GM21825 (cell line): ENCODE results near the gene PSMB7.

ENCODE experiments used
- ATAC-seq: cut with Tn5 transposase; IDR thresholded peaks from one replicate; pipeline ENCODE4 v1.9.1; 2021; ENCODE audit warnings: mild to moderate bottlenecking, moderate library complexity; ENCODE audit not compliant: unreplicated experiment

Gene PSMB7

GRCh38 chr9:124415102-124415851 is at the start of gene PSMB7:
TSS of gene PSMB7 (minus strand) at chr9:124415442. CDS start at chr9:124415425, 17 bp downstream.
- peak; percentile 84 for ATAC-seq

DNA sequence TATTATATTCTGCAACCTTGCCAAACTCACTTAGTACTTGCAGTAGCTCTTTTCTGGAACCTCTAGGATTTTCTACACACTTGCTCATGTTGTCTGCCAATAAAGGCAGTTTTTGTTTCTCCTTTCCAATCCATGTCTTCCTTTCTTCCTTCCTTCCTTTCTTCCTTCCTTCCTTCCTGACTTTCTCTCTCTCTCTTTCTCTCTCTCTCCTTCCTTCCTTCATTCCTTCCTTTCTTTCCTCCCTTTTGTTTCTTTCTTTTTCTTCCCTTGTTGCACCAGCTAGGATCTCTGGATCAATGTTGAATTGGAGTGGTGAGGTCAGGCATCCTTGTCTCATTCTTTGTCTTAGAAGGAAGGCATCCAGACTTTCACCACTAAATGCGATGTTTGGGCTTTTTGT is 47.5 kb upstream of the PSMB7 start:
- ATAC-seq: no peak

GRCh38 chr9:124458441-124458840 is 43.2 kb upstream of the PSMB7 start:
- no peak for ATAC-seq

DNA sequence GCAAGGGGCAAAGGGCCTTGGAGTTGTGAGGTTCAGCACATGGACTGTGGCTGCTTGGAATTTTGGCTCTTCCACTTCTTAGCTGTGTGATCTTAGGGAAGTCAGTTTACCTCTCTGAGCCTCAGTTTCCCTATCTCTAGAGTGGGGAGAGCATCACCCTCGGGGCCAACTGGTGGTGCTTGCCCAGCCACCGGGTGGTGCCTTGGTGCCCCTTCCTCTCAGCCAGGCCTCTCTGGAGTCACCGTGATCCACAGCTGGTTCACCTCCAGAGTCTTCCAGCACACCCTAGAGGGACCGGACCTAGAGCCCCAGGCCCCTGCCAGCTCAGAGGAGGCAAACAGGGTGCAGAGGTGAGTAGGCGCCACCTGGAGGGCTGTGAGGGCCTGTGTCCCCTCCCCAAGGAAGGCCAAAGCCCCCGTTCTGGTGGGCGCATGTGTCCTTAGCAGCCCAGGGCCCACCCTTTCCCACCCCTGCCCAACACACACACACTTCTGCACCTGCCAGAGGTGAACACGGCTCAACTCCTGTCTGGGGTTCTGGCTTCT is 42.7 kb upstream of the PSMB7 start:
- no peak for ATAC-seq

GRCh38 chr9:124457079-124457886 is 42.0 kb upstream of the PSMB7 start:
- ATAC-seq: no peak

DNA sequence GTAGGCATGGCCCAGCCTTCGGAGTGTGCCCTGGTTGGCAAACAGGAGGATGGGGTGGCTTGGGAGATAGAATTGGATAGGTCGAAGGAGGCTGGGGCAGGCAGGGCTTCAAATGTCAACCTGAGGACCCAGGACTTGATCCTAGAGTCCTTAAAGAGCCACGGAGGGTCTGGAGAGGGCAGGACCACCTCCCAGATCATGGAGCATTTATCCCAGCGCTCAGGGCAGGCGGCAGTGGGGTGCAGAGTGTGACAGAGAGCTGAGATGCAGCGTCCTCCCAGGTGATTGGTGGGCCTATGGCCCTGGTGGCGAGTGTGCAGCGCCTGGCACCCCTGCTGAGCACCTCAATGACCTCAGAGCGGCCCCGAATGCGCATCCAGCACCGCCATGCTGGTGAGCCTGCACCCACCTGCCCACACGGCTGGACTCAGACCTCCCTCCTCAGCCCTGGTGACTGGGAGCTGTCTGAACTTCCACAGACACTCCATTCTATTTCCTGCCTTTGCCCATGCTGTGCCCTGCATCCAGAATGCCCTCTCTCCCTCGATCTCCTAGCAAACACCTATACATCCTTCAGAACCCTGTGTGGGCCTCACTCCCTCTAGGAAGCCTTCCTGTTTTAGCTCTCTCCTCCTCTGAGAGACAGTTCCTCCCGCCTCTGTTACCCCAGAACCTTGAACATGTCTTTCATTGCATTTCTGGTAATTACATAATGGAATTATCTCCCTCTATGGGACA is 41.3 kb upstream of the PSMB7 start:
- ATAC-seq: no peak

DNA sequence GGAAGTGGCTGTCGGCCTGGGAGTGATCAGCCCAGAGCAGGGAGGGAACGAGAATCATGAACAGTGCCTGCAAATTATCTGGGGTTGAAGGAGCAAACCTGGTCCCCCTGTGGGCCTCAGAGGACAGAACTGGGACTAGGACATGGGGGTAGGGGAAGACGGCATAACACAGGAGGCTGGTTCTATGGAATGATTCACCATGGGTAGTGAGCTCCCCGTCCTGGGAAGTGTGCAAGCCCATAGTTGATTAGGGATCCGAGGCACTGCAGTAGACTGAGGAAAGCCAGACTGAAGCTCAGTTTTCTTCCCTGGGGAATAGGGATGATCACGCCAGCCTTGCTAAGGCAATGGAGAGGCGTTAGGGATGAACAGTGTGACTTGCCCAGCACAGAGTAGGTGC is 40.6 kb upstream of the PSMB7 start:
- no peak for ATAC-seq

DNA sequence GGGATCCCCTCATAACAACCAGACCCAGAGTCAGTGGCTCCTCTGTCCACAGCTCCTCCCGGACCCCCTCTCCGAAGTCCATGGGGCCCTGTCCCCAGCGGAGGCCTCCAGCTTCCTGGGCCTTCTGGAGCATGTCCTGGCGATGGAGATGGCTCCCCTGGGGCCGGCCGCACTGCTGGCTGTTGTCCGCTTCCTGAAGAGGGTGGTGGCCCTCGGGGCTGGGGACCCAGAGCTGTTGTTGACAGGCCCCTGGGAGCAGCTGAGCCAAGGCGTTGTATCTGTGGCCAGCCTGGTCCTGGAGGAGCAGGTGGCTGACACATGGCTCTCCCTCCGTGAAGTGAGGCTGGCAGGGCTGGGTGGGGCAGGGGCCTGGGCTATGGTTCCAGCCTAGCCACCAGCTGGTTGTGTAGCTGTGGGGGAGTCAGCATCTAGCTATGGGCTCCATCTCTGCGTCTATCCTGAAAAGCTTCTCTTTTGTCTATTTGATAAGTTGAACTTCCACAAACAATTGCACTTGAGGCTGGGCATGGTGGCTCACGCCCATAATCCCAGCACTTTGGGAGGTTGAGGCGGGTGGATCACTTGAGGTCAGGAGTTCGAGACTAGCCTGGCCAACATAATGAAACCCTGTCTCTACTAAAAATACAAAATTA is 39.7 kb upstream of the PSMB7 start:
- no peak for ATAC-seq

GRCh38 chr9:124454296-124454695 is 39.1 kb upstream of the PSMB7 start:
- no peak for ATAC-seq

DNA sequence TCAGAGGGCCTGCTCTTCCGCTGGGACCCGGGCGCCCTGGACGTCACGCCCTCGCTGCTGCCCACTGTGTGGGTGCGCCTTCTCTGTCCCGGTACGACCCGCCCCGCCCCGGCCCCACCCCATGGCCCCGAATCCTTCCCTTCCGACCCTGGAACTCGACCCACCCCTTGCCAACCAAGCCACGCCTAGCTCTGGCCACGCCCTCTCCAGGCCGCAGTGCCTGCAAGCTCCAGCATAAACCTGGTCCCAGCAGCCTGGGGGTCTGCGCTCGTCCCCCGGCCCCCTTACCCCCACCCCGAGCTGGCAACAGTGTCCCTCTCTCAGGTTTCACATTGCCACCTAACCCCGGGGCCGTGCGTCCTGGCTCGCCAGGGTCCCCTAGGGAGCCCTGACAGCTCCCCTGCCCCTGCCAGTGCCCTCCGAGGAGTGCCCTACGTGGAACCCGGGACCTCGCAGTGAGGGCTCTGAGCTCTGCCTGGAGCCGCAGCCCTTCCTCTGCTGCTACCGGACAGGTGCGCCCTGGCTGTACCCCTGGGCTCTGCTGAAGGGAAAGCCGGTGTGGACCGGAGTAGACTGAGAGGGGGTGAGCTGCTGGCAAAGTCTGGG is 38.4 kb upstream of the PSMB7 start:
- ATAC-seq: no peak

DNA sequence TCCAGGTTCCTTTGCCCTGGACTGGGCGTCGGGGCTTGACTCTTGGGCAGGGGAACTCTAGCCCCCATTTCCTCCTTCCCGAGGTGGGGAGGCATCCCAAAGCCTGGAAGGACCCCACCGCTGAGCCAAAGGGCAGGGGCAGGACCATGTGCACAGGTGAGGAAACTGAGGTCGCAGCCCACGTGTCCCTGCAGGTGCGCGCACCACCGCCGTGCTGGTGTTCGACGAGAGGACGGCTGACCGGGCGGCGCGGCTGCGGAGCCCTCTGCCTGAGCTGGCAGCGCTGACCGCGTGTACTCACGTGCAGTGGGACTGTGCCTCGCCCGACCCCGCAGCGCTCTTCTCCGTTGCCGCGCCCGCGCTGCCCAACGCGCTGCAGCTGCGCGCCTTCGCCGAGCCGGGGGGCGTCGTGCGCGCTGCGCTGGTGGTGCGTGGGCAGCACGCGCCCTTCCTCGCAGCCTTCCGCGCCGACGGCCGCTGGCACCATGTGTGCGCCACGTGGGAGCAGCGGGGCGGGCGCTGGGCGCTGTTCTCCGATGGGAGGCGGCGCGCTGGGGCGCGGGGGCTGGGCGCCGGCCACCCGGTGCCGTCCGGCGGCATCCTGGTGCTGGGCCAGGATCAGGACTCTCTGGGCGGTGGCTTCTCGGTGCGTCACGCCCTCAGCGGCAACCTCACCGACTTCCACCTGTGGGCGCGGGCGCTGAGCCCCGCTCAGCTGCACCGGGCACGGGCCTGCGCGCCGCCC is 37.8 kb upstream of the PSMB7 start:
- ATAC-seq: no peak

- ATAC-seq: no peak
Observed at GRCh38 chr9:124452326-124452725, 37.1 kb upstream of the PSMB7 start.

DNA sequence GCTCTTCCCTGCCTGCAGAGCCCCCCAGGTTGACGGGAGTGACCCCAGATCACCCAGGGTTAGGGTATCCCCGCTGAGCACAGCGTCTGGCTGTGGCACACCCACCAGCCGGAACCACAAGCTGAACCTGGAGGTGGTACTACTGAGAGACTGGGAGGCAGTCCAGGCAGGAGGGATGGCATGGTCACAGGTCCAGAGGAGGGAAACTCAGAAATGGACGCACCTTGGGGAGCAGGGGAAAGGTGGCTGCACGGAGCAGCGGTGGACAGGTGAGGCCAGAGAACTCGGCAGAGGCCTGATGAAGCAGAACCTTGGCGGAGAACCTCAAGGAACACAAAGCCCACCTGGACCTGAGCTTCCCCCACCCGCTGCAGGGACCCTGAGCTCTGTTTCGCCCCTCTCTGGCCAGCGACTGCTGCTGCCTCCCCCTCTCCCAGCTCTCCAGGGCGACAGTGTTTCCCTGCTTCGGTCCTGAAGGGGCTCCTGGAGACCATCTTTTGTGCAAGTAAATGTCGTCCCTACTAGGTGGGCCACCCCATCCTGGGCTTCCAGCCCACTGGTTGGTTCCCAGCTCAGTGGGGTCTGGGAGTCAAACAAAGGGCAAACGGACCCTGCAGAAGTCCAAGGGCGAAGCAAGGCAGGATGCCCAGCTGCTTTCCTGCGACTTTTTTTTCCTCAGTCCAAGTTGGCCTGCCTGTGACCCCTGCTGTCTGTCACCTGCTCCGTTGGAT is 35.9 kb upstream of the PSMB7 start:
- ATAC-seq: no peak

GRCh38 chr9:124450241-124450924 is 35.1 kb upstream of the PSMB7 start, which contains the start of gene ADGRD2:
TSS of gene ADGRD2 (plus strand) at chr9:124450451. CDS start at chr9:124451667, 1,216 bp downstream.
- no peak for ATAC-seq

DNA sequence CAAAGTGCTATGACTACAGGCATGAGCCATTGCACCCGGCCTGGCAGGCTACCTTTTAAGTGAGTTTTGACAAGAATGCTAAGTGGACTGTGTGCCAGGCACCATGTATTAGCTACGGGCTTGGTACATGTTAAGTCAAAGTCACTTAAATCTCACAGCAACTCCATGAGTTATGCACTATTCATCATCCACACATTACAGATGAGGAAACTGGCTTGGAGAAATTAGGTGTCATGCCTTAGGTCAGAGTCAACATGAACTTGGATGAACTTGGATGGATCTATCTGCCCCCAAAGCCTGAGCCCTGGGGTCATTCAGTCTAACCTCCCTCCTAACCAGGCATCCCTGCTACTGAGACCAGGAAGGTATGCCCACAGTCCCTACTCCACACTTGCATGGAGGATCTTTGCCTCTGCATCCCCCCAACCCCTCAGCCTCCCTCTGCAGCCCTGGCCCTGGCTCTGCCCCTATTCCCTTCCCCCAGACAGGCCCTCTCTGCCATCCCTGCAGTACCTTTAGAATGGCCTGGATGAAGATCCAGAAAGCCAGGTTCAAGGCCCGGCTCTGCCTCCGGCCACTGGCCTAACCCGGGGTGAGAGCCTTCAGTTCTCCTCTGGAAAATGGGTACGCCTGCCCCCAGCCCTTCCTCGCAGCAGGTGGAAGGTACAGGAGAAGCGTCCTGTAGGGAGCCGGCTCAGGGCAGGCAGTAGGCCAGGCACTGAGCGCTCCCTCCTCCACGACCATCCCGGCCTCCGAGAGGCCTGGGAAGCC is 34.3 kb upstream of the PSMB7 start:
- no peak for ATAC-seq

DNA sequence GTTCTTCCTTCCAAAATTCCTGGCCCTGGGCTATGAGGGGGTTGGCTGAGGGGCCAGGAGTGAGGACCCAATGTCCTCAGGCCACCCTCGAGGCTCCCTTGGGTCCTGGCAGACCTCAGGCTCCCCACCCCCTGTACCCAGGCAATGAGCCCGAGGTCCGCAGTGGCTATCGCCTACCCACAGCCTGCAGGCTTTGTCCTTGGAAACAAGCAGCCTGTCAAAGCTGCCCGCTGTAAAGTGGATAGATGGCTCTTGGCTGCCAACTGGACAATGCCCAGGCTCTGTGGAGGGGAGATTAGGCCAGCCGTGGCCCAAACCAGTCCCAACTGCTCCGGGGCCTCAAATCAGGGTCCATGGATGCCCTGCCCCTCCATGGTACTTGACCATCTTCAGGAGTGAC is 32.8 kb upstream of the PSMB7 start:
- no peak for ATAC-seq

- ATAC-seq: no peak
Observed at GRCh38 chr9:124447297-124447661, 32.0 kb upstream of the PSMB7 start.

GRCh38 chr9:124444166-124444565 is 28.9 kb upstream of the PSMB7 start:
- no peak for ATAC-seq
